ENCODE measurements around the gene PPCDC. TPM values are rescaled to one million over a fixed set of nuclear protein-coding genes. Genes with fewer than 3 reads are reported as not detected.
"Not testable (repeated sequence)": the region's sequence is repeated elsewhere in the genome, so short reads cannot be mapped to it uniquely, and the experiment has no call there.

PPCDC gene
- total RNA-seq, 1 donor from 2014 or later: 5.2 TPM

DNA sequence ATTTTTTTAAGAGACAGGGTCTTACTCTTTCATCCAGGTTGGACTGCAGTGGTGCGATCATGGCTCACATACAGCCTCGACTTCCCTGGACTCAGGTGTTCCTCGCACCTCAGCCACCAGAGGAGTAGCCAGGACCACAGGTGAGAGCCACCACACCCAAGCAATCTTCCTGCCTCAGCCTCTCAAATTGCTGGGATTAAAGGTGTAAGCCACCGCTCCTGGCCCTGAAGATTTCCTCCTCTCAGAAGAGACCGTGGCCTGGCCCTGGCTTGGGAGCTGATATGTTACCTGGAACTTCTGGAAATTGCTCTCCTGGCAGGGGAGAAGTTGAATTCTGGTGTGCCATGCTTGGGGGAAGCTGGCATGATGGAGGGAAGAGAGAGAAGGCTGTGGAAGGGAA, 36.2 kb downstream of the PPCDC start:
- intact Hi-C loops (cut with DNase I): no loop called here
- DNase-seq (ENCODE audit: missing footprints): no peak

DNA sequence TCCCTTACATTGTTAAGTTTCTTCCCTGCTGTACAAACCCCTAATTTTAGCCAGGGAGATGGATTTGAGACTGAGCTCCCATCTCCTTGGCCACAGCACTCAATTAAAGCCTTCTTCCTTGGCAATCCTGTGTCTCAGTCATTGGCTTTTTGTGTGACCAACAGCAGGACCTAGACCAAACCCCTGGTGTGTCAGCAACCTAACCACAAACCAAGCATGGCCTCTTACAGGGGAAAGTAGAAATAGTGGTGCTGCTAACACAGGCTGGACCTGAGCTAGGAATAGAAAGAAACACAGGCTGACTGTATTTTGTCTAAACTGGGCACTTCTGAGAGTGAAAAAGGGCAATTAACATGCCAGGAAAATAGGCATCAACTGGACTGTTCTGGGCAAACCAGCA, 37.9 kb downstream of the PPCDC start:
- no peak for DNase-seq (ENCODE audit: missing footprints)
- intact Hi-C loops (cut with DNase I): no loop called here

More for the DNA sequence above, 36.2 kb downstream of the PPCDC start:
- no peak for ATAC-seq

GRCh38 chr15:75062706-75063105, 39.3 kb downstream of the PPCDC start:
- DNase-seq (ENCODE audit: missing footprints) (no peak), ATAC-seq (no peak)
- intact Hi-C loops (cut with DNase I): no loop called here

More for the DNA sequence above, 37.9 kb downstream of the PPCDC start:
- ATAC-seq: no peak

DNA sequence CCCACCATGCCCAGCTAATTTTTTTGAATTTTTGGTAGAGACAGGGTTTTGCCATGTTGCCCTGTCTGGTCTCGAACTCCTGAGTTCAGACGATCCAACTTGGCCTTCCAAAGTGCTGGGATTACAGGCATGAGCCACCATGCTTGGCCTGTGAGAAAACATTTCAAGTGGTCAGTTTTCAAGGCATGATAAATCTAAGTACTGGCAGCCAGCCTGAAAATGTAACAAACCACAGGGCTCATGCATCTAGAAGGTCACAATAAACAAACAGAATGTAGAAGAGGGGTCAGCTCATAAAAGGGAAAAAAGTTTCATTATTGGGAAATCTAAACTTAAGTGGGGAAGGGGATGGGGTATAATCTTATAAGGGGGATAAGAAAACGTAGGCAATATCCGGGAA, 39.9 kb downstream of the PPCDC start:
- ATAC-seq (no peak), DNase-seq (ENCODE audit: missing footprints) (no peak)
- intact Hi-C loops (cut with DNase I): no loop called here

DNA sequence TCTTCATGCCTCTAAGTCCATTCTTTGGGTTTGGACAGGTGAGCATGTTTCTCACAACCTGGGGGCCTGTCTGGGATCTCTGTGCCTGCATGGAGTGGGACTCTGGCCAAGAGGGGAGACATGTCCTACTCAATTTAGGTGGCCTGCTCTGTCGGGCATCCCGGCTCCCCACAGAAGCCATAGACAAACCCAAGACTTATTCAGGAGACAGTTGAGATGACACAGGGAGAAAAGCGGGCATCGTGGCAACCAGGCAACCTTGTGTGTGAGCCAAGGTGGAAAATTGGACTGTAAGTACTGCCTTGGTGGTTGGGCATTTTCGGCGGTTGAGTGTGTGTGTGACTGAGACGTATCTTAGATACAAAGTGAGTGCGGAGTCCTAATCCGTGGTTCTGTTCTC, 40.5 kb downstream of the PPCDC start:
- no peak for DNase-seq (ENCODE audit: missing footprints)
- intact Hi-C loops (cut with DNase I): no loop called here
- no peak for ATAC-seq

DNA sequence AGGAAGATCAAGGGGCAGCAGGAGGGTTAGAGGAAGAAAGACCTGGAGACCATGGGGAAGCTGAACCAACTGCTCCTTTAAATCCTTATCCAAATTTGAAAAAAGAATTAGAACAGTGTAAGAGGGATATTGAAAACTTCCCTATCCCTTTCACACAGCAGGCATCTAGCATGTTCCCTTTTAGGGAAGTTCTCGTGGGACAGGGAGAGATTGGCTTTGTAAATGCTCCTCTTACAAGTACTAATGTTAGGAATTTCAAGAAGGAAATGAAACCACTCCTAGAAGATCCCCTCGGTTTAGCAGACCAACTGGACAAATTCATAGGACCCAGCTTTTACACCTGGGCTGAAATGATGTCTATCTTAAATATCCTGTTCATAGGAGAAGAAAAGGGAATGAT, 41.5 kb downstream of the PPCDC start:
- DNase-seq (ENCODE audit: missing footprints) (no peak), ATAC-seq (no peak)
- intact Hi-C loops (cut with DNase I): no loop called here

GRCh38 chr15:75065467-75065850, 42.1 kb downstream of the PPCDC start:
- ATAC-seq: peak; percentile 56
- DNase-seq (ENCODE audit: missing footprints): no peak
- intact Hi-C loops (cut with DNase I): no loop called here

GRCh38 chr15:75065851-75066509, 42.6 kb downstream of the PPCDC start:
- ATAC-seq: peak; percentile 29
- DNase-seq (ENCODE audit: missing footprints): no peak
- intact Hi-C loops (cut with DNase I): no loop called here

GRCh38 chr15:75067123-75067830, 43.9 kb downstream of the PPCDC start:
- DNase-seq (ENCODE audit: missing footprints): no peak
- no peak for ATAC-seq
- intact Hi-C loops (cut with DNase I): no loop called here

DNA sequence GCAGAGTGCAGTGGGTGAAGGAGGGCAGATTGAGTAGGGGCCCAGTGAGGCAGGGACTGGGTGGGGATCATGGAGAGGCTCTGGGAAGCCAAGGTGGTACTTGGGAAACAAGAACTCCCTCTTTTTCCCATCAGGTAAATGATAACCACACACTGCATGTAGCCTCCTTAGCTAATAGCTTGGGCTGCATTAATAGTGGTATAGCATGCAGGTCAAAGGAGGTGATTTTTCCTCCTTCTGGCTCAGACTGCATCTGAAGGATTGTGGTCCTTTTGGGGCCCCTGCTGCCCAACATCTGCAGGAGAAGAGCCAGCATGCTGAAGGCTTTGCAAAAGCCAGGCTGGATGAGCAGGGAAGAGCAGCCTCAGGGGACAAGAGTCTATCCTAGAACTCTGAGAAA, 45.4 kb downstream of the PPCDC start:
- DNase-seq (ENCODE audit: missing footprints) (no peak), ATAC-seq (no peak)
- intact Hi-C loops (cut with DNase I): no loop called here

- intact Hi-C loops (cut with DNase I): no loop called here
- no peak for DNase-seq (ENCODE audit: missing footprints)
- ATAC-seq: no peak
Observed at GRCh38 chr15:75069301-75069925, 46.0 kb downstream of the PPCDC start.

DNA sequence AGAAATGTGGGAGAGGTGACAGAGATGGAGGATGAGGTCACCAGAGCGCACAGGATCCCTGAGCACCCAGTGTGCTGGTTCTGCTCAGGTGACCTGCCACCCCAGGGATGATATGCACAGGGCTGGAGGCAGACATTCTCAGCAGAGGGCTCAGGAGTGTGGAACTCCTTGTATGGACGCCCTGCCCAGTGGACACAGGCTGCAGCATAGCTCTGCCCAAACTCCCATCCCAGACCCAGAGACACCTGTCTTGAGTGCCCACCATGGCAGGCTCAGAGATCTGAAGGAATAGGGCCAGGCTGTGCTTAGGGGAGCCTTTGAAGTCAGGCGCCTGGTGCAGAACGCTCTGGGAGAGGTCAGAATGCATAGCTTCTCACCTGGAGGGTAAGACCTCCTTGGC, 47.3 kb downstream of the PPCDC start:
- DNase-seq (ENCODE audit: missing footprints): no peak
- intact Hi-C loops (cut with DNase I): no loop called here
- ATAC-seq: no peak

GRCh38 chr15:75073197-75073596, 49.8 kb downstream of the PPCDC start:
- no peak for DNase-seq (ENCODE audit: missing footprints)
- intact Hi-C loops (cut with DNase I): no loop called here
- no peak for ATAC-seq

GRCh38 chr15:75076277-75076676, 52.9 kb downstream of the PPCDC start:
- ATAC-seq (no peak), DNase-seq (ENCODE audit: missing footprints) (no peak)
- intact Hi-C loops (cut with DNase I): no loop called here

GRCh38 chr15:75077551-75077961, 54.2 kb downstream of the PPCDC start:
- ATAC-seq: not testable (repeated sequence)

DNA sequence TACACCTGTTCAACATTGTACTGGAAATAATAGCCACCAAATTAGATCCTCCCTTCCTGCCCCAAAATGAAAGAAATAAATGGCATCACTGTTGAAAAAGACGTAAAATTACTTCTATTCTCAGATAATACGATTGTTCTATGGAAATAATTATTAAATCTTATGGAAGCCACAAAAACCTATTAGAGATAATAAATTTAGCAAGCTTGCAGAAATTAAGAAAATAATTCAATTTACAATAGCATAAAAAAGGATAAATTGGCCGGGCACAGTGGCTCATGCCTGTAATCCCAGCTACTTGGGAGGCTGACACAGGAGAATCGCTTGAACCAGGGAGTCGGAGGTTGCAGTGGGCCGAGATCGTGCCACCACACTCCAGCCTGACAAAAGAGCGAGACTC, 57.8 kb downstream of the PPCDC start:
- no peak for DNase-seq (ENCODE audit: missing footprints)
- no peak for ATAC-seq
- intact Hi-C loops (cut with DNase I): no loop called here

More at GRCh38 chr15:75077551-75077961, 54.2 kb downstream of the PPCDC start:
- DNase-seq (ENCODE audit: missing footprints); intact Hi-C loops (cut with DNase I): not testable (repeated sequence)

- DNase-seq (ENCODE audit: missing footprints) (no peak), ATAC-seq (no peak)
- intact Hi-C loops (cut with DNase I): no loop called here
Observed at GRCh38 chr15:75082689-75083088, 59.3 kb downstream of the PPCDC start.

- DNase-seq (ENCODE audit: missing footprints); intact Hi-C loops (cut with DNase I); ATAC-seq: not testable (repeated sequence)
Observed at GRCh38 chr15:75085708-75086107, 62.3 kb downstream of the PPCDC start.

- ATAC-seq (no peak), DNase-seq (ENCODE audit: missing footprints) (no peak)
Observed at GRCh38 chr15:75089456-75090387, 66.3 kb downstream of the PPCDC start.

More at GRCh38 chr15:75089456-75090387, 66.3 kb downstream of the PPCDC start:
- intact Hi-C loops (cut with DNase I): loop anchor here (1.0 kb wide), 1 partner anchor 46 kb away; no protein-coding TSS in a partner anchor
